ENCODE data around the gene UFSP2.

GRCh38 chr4:185380320-185380719, 45.4 kb downstream of the UFSP2 start:
- TF ChIP-seq CTCF (IDR thresholded peaks at IDR 0.05; ENCODE audit: insufficient read depth, low read depth, low read length) (no peak), EZH2 (IDR thresholded peaks at IDR 0.05; ENCODE audit: insufficient read depth, low read length) (no peak)
